ENCODE data around the gene CCDC8. TPM values are rescaled to one million over a fixed set of nuclear protein-coding genes. Genes with fewer than 3 reads are reported as not detected.
A peak's percentile ranks its signal among the peaks of the same experiment; 100 is the strongest.

CCDC8 gene
- total RNA-seq, 1 donor from 2014 or later: 13.3 TPM

DNA sequence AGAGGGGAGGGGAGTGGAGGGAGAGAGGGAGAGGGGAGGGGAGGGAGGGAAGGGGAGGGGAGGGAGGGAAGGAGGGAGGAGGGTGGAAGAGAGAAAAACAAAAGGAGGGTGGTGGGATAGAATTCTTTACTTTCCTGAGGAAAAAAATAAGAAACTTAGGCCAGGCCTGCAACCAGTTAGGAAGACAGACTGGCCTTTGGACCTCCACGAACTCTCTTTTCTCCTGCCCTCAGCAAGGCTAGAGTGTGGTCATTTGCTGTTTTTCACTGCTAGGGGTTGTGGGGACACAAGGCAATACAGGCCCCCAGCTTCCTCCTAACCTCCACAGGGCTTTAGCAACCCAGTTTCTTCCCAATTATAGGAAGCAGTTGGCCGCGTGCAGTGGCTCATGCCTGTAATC, 4.2 kb downstream of the CCDC8 start:
- Mint-ChIP-seq H3K27me3 (ENCODE audit: unreplicated experiment) (peaks cover 14% of the 10 kb centered on the region), H3K4me3 (ENCODE audit: unreplicated experiment) (no peak overlapping the region)

DNA sequence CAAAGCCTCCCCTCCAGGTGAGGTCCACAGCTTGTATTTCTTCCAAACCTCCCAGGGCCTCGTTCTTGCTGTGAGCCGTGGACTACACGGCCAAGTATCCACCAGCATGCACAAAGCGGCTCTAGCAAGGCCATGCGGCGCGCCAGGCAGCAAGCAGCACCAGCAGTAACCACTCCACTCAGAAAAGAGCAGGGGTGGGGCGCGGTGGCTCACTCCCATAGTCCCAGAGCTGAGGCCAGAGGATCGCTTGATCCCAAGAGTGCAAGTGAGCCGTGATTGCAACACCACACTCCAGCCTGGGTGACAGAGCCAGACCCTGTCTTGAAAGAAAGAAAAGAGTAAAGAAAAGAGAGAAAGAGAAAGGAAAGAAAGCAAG, 4.7 kb downstream of the CCDC8 start:
- Mint-ChIP-seq H3K27ac (ENCODE audit: unreplicated experiment) (peak overlapping the region; percentile 43), H3K4me1 (ENCODE audit: unreplicated experiment) (peaks cover 35% of the 10 kb centered on the region), H3K9me3 (ENCODE audit: unreplicated experiment) (no peaks in the 10 kb centered on the region), H3K36me3 (ENCODE audit: low read depth, unreplicated experiment) (peaks cover 3% of the 10 kb centered on the region), H3K4me3 (ENCODE audit: unreplicated experiment) (no peak overlapping the region), H3K27me3 (ENCODE audit: unreplicated experiment) (peaks cover 14% of the 10 kb centered on the region)
- TF ChIP-seq, protein P1, sequence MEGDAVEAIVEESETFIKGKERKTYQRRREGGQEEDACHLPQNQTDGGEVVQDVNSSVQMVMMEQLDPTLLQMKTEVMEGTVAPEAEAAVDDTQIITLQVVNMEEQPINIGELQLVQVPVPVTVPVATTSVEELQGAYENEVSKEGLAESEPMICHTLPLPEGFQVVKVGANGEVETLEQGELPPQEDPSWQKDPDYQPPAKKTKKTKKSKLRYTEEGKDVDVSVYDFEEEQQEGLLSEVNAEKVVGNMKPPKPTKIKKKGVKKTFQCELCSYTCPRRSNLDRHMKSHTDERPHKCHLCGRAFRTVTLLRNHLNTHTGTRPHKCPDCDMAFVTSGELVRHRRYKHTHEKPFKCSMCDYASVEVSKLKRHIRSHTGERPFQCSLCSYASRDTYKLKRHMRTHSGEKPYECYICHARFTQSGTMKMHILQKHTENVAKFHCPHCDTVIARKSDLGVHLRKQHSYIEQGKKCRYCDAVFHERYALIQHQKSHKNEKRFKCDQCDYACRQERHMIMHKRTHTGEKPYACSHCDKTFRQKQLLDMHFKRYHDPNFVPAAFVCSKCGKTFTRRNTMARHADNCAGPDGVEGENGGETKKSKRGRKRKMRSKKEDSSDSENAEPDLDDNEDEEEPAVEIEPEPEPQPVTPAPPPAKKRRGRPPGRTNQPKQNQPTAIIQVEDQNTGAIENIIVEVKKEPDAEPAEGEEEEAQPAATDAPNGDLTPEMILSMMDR (IDR thresholded peaks at IDR 0.05; ENCODE audit: unreplicated experiment): no peak
- no peak for DNase-seq (ENCODE audit: low spot score)

More for the DNA sequence above, 4.2 kb downstream of the CCDC8 start:
- DNase-seq (ENCODE audit: low spot score): no peak
- TF ChIP-seq, protein P1 (IDR thresholded peaks at IDR 0.05; ENCODE audit: unreplicated experiment): no peak
- peaks cover 33% of the 10 kb centered on the region for H3K4me1 Mint-ChIP-seq (ENCODE audit: unreplicated experiment)
- no peaks in the 10 kb centered on the region for H3K9me3 Mint-ChIP-seq (ENCODE audit: unreplicated experiment)
- H3K27ac Mint-ChIP-seq (ENCODE audit: unreplicated experiment): no peak overlapping the region
- H3K36me3 Mint-ChIP-seq (ENCODE audit: low read depth, unreplicated experiment): peaks cover 3% of the 10 kb centered on the region

DNA sequence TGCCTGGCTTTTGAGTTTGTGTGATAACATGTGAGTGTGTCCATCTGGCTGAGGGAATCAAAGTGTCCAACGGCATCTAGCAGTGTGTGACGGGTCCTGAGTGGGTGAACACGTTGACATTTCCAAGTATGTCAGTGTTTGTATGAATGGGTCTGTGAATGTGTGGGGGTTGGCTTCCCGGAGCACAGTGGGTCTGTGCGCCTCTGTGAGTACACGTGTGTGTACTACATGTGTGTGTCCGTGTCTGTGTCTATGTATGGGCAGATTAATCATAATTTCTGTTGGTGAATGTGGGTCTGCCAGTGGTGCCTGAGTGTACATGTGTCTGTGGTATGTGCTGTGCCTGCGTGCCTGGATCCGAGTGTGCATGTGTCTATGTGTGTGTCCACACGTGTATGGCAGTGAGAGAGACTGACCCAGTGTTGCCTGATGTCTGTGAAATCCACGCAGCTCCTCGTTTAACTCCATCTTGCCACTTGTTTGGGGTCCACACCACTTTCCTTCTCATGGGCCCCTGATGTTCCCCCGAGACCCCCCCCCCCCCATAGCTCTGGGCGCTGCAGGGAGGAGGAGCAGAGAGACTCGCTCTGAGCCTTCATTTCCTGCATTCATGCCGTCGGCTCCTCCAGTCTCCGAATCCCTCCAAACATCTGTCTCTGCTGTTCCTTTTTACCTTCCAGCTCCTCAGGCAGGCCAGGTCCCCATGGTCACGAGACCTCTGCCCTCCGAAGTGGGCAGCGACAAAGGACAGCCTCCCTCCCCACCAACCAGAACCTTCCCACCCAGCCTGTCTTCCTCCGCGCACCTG, 5.3 kb downstream of the CCDC8 start:
- H3K9me3 Mint-ChIP-seq (ENCODE audit: unreplicated experiment): no peaks in the 10 kb centered on the region
- H3K4me3 Mint-ChIP-seq (ENCODE audit: unreplicated experiment): no peak overlapping the region
- H3K36me3 Mint-ChIP-seq (ENCODE audit: low read depth, unreplicated experiment): peaks cover 3% of the 10 kb centered on the region
- peaks cover 14% of the 10 kb centered on the region for H3K27me3 Mint-ChIP-seq (ENCODE audit: unreplicated experiment)
- TF ChIP-seq, protein P1 (IDR thresholded peaks at IDR 0.05; ENCODE audit: unreplicated experiment): no peak
- peak overlapping the region; percentile 43 for H3K27ac Mint-ChIP-seq (ENCODE audit: unreplicated experiment)
- DNase-seq (ENCODE audit: low spot score): no peak
- peaks cover 36% of the 10 kb centered on the region for H3K4me1 Mint-ChIP-seq (ENCODE audit: unreplicated experiment)

DNA sequence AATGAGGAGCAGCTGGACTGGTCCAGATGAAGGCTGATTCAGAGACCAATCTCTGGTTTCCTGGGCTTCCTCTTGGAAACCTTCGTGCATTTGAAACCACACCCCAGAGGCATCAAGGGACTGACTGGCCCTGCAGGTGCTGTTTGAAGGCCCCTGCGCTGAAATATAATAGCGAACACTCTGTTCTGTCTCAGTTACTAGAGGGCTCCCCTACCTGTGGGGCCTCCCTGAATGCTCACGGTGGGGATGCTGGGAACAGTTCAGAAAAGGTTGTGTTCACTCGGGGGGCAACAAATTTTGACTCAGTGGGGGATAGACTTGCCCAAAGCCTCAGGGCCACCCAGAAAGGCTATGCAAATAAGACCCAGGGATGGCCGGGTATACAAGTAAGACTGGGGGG, 6.4 kb downstream of the CCDC8 start:
- DNase-seq (ENCODE audit: low spot score): no peak
- Mint-ChIP-seq H3K9me3 (ENCODE audit: unreplicated experiment) (no peaks in the 10 kb centered on the region), H3K4me3 (ENCODE audit: unreplicated experiment) (no peak overlapping the region), H3K27ac (ENCODE audit: unreplicated experiment) (no peak overlapping the region), H3K27me3 (ENCODE audit: unreplicated experiment) (peaks cover 11% of the 10 kb centered on the region), H3K36me3 (ENCODE audit: low read depth, unreplicated experiment) (peaks cover 3% of the 10 kb centered on the region), H3K4me1 (ENCODE audit: unreplicated experiment) (peaks cover 30% of the 10 kb centered on the region)
- TF ChIP-seq, protein P1 (IDR thresholded peaks at IDR 0.05; ENCODE audit: unreplicated experiment): no peak

DNA sequence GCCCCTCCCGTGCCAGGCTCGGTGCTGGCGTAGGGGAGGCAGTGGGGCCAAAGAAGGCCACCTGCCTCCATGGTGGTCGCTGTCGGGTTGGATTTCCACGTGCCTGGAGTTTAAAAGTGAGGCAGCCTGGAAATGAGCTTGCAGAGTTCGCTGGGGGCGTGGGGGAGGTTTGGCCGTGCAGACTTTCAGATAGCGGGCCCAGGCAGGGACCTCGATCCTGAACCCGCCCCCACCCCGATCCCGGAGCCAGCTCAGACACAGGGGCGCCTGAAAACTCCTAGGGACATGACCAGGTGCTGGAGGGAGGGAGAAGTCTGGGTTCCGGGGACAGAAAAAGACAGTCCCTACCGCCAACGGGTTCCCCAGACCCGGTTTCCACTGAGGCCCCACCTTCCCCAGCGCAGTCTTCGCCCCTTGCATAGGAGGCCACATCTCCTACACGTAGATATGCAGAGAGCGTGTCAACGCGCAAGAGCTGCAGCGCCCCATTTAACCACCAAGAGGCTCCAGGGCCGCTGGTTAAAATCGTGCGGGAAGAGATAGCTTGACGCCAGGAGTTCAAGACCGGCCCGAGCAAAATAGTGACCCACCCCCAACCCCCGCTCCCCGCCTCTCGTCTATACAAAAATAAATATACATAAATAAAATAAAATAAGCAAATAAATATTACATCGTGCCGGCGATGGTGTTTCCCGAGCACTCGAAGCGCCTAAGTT, 8.5 kb downstream of the CCDC8 start:
- no peak overlapping the region for H3K27ac Mint-ChIP-seq (ENCODE audit: unreplicated experiment)

More for the DNA sequence above, 8.5 kb downstream of the CCDC8 start:
- peaks cover 11% of the 10 kb centered on the region for H3K27me3 Mint-ChIP-seq (ENCODE audit: unreplicated experiment)
- peaks cover 3% of the 10 kb centered on the region for H3K36me3 Mint-ChIP-seq (ENCODE audit: low read depth, unreplicated experiment)
- TF ChIP-seq, protein P1 (IDR thresholded peaks at IDR 0.05; ENCODE audit: unreplicated experiment): no peak
- peaks cover 26% of the 10 kb centered on the region for H3K4me1 Mint-ChIP-seq (ENCODE audit: unreplicated experiment)
- no peak for DNase-seq (ENCODE audit: low spot score)
- no peaks in the 10 kb centered on the region for H3K9me3 Mint-ChIP-seq (ENCODE audit: unreplicated experiment)
- no peak overlapping the region for H3K4me3 Mint-ChIP-seq (ENCODE audit: unreplicated experiment)
